Left kidney (tissue), 2 donors: ENCODE results near the gene APOBEC3G. TPM values are rescaled to one million over a fixed set of nuclear protein-coding genes. Genes with fewer than 3 reads are reported as not detected.
"Not testable (repeated sequence)": the region's sequence is repeated elsewhere in the genome, so short reads cannot be mapped to it uniquely, and the experiment has no call there.

Experiments
- DNase-seq: peaks from one replicate; pipeline ENCODE4 v3.0.0-alpha.2; 2013
- polyA plus RNA-seq: library from polyadenylated mRNA; unstranded; fragments of 120-200 nt; gene quantifications from one replicate; pipeline ENCODE4 v1.2.1, GENCODE V29; 2013; ENCODE audit not compliant: insufficient read length

APOBEC3G gene
- polyA plus RNA-seq, 1 donor, result 5.2 TPM

- not testable (repeated sequence) for DNase-seq
Observed at GRCh38 chr22:39066442-39067276, 10.4 kb upstream of the APOBEC3G start.

DNA sequence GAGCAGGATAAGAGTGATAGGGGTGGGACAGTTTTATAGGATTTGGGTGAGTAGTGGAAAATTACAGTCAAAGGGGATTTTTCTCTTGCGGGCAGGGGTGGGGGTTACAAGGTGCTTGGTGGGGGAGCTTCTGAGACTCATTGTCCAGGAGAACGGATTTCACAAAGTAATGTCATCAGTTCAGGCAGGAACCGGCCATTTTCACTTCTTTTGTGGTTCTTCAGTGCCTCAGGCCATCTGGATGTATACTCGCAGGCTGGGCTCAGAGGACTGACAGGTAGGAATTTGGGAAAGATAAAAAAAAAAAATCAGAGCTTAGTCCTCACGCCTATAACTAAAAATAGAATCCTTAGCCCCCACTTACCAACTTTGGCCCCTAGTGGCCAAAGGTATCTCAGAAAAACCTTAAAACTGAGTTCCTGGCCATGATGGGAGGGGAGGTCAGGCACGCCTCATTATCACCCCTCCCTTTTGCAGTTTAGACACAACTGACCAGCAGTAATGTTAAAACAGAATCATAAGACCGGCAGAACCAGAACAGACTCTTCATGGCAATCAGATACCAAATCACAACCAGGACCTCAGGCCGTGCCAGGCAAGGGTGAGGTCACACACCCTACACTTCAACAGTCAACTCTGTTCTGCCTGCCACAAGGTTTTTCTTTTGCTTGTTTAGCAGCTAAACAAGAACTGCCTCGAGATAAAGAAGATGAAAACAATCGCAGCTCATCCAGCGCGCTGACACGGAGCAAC is 8.9 kb upstream of the APOBEC3G start:
- DNase-seq, result no peak

DNA sequence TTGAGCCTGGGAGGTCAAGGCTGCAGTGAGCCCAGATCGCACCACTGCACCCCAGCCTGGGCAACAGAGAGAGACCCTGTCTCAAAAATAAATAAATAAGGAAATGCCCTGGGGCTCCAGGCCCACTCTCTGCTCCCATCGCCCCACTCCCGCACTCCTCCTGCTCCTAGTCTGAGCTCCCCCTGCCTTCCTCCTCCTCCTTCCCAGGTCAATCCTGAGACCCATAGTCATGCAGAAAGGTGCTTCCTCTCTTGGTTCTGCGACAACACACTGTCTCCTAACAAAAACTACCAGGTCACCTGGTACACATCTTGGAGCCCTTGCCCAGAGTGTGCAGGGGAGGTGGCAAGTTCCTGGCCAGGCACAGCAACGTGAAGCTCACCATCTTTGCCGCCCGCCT is 6.9 kb upstream of the APOBEC3G start:
- DNase-seq, result no peak

GRCh38 chr22:39072581-39072981 is 4.5 kb upstream of the APOBEC3G start:
- DNase-seq, result not testable (repeated sequence)

GRCh38 chr22:39073981-39074380 is 3.1 kb upstream of the APOBEC3G start:
- no peak for DNase-seq

GRCh38 chr22:39076155-39077025 is 685 bp upstream of the APOBEC3G start:
- not testable (repeated sequence) for DNase-seq

DNA sequence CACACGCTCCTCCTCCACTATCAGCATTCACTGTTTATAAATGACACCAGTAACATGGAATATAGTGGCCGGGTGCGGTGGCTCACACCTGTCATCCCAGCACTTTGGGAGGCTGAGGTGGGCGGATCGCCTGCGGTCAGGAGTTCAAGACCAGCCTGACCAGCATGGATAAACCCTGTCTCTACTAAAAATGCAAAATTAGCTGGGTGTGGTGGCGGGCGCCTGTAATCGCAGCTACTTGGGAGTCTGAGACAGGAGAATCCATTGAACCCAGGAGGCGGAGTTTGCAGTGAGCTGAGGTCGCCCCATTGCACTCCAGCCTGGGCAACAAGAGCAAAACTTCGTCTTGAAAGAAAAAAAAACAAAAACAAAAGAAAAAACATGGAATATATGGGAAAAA is 837 bp downstream of the APOBEC3G start:
- not testable (repeated sequence) for DNase-seq

- DNase-seq, result no peak
Observed at GRCh38 chr22:39078329-39078728, 1.3 kb downstream of the APOBEC3G start.

DNA sequence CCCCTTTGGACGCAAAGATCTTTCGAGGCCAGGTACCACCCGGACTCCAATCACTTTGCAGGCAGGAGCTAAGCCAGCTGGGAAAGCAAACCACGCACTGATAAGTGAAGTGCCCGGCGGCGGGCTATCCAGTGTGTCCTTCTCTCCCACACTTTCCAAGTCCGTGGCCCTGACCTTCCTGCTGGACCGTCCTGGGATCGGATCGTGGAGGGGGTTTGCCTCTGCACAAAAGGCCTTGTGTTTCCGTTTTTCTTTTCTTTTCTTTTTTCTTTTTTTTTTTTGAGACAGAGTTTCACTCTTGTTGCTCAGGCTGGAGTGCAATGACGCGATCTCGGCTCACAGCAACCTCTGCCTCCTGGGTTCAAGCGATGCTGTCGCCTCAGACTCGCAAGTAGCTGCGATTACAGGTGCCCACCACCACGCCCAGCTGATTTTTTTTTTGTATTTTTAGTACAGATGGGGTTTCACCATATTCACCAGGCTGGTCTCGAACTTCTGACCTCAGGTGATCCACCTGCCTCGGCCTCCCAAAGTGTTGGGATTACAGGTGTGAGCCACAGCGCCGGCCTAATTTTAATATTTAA is 2.1 kb downstream of the APOBEC3G start:
- not testable (repeated sequence) for DNase-seq

- no peak for DNase-seq
Observed at GRCh38 chr22:39080052-39080762, 3.1 kb downstream of the APOBEC3G start.

GRCh38 chr22:39081016-39081415 is 3.9 kb downstream of the APOBEC3G start:
- no peak for DNase-seq

DNA sequence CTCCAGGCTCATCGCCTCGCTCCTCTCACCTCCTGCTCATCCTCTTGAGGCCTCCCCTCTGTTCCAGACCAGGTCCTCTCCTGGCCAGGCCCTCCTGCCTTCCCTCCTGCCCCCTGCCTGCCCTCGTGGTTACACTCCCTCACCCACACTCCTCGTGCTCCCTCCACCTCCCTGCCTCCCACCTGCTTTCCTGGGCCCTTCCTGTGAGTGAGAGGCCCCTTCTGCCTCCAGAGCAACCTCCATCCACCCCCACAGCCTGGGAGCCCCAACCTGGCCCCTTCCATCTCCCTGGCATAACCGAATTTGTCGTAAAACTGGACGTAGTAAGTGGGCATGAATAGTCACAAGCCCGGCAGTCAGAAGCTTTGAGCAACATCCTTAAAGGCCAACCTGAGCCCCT is 4.5 kb downstream of the APOBEC3G start:
- no peak for DNase-seq

- no peak for DNase-seq
Observed at GRCh38 chr22:39083212-39084165, 6.4 kb downstream of the APOBEC3G start.

DNA sequence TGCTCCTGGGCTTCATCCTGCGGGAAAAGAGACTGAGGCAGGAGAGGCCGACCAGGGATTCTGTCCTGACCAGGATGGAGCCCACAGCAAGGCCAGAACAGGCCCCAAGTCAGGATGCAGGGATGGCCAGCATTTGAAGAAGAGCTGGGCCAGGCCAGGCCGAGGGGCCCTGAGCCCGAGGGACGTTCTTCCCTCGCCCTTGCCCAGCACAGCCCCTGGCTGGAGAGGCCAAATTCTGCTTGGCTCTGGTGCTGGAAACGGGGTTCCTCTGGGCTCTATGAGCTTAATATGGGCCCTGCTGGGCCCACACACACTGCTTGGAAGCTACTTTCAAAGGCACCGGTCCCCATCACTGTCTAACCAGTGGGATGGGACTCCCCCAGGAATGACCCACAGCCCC is 7.6 kb downstream of the APOBEC3G start:
- no peak for DNase-seq

DNA sequence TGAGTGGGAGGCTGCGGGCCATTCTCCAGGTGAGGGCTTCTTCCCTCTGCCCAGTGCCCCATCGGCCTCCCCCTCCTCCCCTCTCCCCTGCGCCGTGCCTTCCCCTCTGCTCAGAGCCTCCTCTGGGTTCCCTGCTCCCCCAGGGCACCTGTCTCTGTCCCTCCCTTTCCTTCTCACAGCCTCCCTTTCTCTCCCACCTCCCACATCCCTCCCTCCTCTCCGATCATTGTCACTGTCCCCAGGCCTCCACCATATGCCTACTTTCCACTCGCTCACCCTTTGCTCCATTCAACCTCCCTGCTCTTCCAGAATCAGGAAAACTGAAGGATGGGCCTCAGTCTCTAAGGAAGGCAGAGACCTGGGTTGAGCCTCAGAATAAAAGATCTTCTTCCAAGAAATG is 10.0 kb downstream of the APOBEC3G start:
- no peak for DNase-seq

DNA sequence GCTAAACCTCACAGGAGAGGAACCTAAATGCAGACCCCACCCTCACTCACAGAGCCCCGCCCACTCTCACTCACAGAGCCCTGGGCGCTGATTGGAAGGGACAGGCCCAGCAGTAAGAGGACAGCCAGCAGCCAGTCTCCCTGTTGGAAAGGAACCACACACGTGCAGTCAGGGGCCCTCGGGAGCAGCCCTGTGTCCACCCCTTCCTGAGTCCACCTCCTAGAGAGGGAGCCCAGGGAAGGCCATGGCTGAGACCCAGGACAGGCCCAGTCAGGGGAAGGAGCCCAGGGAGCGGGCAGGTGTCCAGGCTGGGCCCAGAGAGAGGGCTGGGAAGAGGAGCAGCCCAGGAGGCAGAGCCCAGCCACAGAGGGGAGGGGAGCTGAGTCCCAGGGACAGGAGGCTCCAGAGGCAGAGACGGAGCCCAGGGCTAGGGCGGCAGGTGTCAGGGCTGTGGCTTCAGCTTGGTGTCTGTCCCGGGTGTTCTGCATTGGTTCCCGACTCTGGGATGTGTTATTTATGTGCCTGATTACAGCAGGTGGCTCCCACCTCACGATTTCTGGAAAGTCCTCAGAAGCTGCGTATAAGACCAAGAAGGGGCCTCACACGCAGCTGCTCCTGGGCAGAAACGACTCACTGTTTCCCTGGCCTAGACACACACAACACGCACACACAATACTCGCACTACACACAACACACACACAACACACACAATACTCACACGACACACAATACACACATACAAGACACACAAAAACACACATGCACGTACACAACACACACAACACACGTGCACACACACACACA is 11.0 kb downstream of the APOBEC3G start:
- no peak for DNase-seq

- no peak for DNase-seq
Observed at GRCh38 chr22:39088685-39089032, 11.6 kb downstream of the APOBEC3G start.

GRCh38 chr22:39089928-39090327 is 12.9 kb downstream of the APOBEC3G start:
- DNase-seq, result no peak

DNA sequence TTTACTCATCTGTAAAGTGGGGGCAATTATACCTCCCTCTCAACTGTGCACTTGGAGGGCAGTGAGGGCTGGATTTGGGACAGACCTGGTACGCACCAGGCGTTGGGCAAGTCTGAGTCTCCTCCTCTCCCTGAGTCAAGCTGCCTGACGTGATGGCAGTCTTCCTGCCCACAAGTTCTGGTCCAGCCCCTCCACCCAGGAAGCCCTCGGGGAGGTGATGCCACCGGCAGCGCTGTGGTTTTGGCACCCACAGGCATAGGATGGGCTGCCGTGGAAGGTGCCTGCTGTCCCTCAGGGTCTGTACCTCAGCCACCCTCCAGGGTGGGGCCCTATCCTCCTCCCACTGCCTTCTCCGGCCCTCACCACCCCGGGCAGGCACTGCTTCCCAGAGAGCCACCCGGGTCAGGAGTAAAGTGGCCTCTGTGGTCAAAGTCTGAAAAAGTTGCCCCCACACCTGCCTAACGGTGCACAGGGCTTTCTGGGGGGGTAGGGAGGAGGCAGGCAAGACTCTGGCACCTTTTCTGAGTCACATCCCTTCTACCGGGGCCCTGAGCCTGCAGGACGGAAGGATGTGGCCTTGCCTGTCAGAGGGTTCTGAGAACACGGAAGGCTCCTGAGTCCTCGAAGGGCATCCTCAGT is 13.5 kb downstream of the APOBEC3G start:
- DNase-seq, result no peak
